ENCODE data around the gene DCAF4. TPM values are rescaled to one million over a fixed set of nuclear protein-coding genes. Genes with fewer than 3 reads are reported as not detected.

The DCAF4 gene
- total RNA-seq, 1 experiment from 2014 or later = 19.6 TPM

DNA sequence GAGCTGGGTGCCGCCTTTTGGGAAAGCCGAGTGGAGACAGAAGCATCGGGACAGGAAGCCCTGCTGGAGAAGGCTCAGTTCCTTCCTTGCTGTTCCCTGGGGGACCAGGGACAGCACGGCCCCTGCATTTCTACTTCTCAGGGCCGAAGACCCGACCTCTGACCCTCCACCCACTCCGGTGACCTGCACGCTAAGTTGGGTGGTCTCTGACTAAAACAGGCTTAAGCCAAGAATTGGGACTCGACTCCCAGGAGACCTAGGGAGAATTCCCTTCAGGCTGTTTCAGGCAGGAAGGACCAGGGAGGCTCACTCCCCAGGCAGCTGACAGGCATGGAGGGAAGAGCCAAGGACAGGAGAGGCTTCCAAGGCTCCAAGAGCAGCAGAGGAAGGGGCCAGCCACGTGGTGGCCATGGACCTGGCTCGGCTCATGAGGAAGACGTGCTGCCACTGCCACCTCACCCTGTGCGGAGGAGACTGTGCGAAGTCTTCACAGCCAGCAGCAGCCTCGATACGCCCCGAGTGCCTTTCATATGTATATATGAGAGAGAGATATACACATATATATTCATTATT lies 43.9 kb downstream of the DCAF4 start:
- H3K4me3 Mint-ChIP-seq = no peak overlapping the region
- no peak for ATAC-seq
- peaks cover 13% of the 10 kb centered on the region; the same call in 1 of the 2 replicates for H3K36me3 Mint-ChIP-seq
- H3K27me3 Mint-ChIP-seq (ENCODE audit: low read depth) = no peaks in the 10 kb centered on the region
- TF ChIP-seq GTF2I (CRISPR knock-in tag; conservative IDR thresholded peaks at IDR 0.05) (no peak), MLX (CRISPR knock-in tag; IDR thresholded peaks at IDR 0.05) (no peak), ZNF317 (CRISPR knock-in tag; IDR thresholded peaks at IDR 0.05; ENCODE audit: borderline replicate concordance, low read depth) (no peak), KAT7 (CRISPR knock-in tag; IDR thresholded peaks at IDR 0.05; ENCODE audit: borderline replicate concordance) (no peak), EMX1 (CRISPR knock-in tag; IDR thresholded peaks at IDR 0.05) (no peak), CREB1 (CRISPR knock-in tag; IDR thresholded peaks at IDR 0.05) (no peak), CREM (CRISPR knock-in tag; IDR thresholded peaks at IDR 0.05) (no peak), ZNF416 (CRISPR knock-in tag; IDR thresholded peaks at IDR 0.05) (no peak), NFATC4 (CRISPR knock-in tag; IDR thresholded peaks at IDR 0.05) (no peak), RORB (CRISPR knock-in tag; IDR thresholded peaks at IDR 0.05) (no peak), GRHL2 (CRISPR knock-in tag; IDR thresholded peaks at IDR 0.05; ENCODE audit: insufficient replicate concordance, severe bottlenecking) (no peak), NR1H2 (CRISPR knock-in tag; IDR thresholded peaks at IDR 0.05) (no peak), MAX (CRISPR knock-in tag; IDR thresholded peaks at IDR 0.05) (no peak), ZNF263 (CRISPR knock-in tag; IDR thresholded peaks at IDR 0.05; ENCODE audit: low read depth) (no peak), CDX4 (CRISPR knock-in tag; IDR thresholded peaks at IDR 0.05; ENCODE audit: borderline replicate concordance) (no peak), MYBL2 (CRISPR knock-in tag; IDR thresholded peaks at IDR 0.05) (no peak)
- TF ChIP-seq, protein P1, sequence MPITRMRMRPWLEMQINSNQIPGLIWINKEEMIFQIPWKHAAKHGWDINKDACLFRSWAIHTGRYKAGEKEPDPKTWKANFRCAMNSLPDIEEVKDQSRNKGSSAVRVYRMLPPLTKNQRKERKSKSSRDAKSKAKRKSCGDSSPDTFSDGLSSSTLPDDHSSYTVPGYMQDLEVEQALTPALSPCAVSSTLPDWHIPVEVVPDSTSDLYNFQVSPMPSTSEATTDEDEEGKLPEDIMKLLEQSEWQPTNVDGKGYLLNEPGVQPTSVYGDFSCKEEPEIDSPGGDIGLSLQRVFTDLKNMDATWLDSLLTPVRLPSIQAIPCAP (CRISPR knock-in tag; IDR thresholded peaks at IDR 0.05) = no peak
- TF ChIP-seq, protein P2, sequence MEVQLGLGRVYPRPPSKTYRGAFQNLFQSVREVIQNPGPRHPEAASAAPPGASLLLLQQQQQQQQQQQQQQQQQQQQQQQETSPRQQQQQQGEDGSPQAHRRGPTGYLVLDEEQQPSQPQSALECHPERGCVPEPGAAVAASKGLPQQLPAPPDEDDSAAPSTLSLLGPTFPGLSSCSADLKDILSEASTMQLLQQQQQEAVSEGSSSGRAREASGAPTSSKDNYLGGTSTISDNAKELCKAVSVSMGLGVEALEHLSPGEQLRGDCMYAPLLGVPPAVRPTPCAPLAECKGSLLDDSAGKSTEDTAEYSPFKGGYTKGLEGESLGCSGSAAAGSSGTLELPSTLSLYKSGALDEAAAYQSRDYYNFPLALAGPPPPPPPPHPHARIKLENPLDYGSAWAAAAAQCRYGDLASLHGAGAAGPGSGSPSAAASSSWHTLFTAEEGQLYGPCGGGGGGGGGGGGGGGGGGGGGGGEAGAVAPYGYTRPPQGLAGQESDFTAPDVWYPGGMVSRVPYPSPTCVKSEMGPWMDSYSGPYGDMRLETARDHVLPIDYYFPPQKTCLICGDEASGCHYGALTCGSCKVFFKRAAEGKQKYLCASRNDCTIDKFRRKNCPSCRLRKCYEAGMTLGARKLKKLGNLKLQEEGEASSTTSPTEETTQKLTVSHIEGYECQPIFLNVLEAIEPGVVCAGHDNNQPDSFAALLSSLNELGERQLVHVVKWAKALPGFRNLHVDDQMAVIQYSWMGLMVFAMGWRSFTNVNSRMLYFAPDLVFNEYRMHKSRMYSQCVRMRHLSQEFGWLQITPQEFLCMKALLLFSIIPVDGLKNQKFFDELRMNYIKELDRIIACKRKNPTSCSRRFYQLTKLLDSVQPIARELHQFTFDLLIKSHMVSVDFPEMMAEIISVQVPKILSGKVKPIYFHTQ (CRISPR knock-in tag; IDR thresholded peaks at IDR 0.05) = no peak
- TF ChIP-seq, protein P3, sequence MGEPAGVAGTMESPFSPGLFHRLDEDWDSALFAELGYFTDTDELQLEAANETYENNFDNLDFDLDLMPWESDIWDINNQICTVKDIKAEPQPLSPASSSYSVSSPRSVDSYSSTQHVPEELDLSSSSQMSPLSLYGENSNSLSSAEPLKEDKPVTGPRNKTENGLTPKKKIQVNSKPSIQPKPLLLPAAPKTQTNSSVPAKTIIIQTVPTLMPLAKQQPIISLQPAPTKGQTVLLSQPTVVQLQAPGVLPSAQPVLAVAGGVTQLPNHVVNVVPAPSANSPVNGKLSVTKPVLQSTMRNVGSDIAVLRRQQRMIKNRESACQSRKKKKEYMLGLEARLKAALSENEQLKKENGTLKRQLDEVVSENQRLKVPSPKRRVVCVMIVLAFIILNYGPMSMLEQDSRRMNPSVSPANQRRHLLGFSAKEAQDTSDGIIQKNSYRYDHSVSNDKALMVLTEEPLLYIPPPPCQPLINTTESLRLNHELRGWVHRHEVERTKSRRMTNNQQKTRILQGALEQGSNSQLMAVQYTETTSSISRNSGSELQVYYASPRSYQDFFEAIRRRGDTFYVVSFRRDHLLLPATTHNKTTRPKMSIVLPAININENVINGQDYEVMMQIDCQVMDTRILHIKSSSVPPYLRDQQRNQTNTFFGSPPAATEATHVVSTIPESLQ (CRISPR knock-in tag; IDR thresholded peaks at IDR 0.05) = no peak
- no peaks in the 10 kb centered on the region for H3K4me1 Mint-ChIP-seq
- ChIA-PET CTCF (no interaction called here), POLR2A (no interaction called here)
- H3K27ac Mint-ChIP-seq = no peak overlapping the region; the same call in 1 of the 2 replicates
- DNase-seq (ENCODE audit: low spot score) = no peak
- no peaks in the 10 kb centered on the region for H3K9me3 Mint-ChIP-seq

Data from WTC11 (cell line).